ENCODE measurements around the gene ACO2. TPM values are rescaled to one million over a fixed set of nuclear protein-coding genes. Genes with fewer than 3 reads are reported as not detected.

Gene ACO2
- total and polyA plus RNA-seq, 2 of the 13 experiments (the other 11 are each of a cell fraction or from before 2014, with no cell fraction given): 19.2 to 45.6 TPM

DNA sequence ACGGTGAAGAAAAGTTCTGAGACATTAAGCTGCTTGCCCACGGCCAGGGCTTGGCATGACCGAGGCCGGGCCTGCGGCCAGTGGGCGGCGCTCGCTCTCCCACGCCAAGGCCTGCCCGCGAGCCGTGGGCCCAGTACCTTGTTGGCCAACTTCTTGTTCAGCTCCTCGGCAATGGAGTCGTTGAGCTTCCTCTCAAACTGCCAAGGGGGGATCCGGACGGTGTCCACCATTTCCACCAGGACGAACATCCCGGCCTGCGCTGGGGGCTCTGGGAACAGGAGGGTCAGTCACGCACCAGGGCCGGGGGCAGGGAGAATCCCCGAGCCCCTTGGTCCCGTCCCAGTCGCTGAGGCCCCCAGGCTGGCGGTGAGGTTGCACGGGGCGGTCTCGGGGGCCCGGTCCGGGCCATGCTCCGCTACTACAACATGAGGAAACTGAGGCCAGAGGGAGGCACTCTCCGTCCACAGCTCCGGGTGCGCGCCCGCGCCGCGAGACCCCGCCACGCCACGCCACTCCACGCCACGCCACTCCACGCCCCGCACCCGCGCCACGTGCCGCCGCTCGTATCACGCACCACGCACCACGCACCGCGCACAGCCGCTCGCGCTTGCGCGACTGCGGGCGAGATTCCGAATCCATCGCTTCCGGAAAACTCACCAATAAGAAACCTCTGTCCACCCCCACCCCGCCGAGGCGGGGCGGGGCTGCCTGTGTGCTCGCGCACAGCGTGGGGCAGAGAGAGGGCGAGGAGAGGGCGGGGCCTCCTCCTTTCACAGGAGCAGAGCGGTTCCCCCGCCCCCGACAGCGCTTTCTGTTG lies 75.1 kb downstream of the ACO2 start, which contains the start of gene POLR3H (continued):
- TF ChIP-seq, protein P1, sequence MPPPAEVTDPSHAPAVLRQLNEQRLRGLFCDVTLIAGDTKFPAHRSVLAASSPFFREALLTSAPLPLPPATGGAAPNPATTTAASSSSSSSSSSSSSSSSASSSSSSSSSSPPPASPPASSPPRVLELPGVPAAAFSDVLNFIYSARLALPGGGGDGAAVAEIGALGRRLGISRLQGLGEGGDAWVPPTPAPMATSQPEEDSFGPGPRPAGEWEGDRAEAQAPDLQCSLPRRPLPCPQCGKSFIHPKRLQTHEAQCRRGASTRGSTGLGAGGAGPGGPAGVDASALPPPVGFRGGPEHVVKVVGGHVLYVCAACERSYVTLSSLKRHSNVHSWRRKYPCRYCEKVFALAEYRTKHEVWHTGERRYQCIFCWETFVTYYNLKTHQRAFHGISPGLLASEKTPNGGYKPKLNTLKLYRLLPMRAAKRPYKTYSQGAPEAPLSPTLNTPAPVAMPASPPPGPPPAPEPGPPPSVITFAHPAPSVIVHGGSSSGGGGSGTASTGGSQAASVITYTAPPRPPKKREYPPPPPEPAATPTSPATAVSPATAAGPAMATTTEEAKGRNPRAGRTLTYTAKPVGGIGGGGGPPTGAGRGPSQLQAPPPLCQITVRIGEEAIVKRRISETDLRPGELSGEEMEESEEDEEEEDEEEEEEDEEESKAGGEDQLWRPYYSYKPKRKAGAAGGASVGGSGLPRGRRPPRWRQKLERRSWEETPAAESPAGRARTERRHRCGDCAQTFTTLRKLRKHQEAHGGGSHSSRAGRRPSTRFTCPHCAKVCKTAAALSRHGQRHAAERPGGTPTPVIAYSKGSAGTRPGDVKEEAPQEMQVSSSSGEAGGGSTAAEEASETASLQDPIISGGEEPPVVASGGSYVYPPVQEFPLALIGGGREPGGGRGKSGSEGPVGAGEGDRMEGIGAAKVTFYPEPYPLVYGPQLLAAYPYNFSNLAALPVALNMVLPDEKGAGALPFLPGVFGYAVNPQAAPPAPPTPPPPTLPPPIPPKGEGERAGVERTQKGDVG (CRISPR knock-in tag; IDR thresholded peaks at IDR 0.05; ENCODE audit: borderline replicate concordance): no peak
- no peak for TF ChIP-seq ZNF354B (CRISPR knock-in tag; IDR thresholded peaks at IDR 0.05)
- no peak for TF ChIP-seq NFE2L2 (IDR thresholded peaks at IDR 0.05; ENCODE audit: low read length)
- TF ChIP-seq DR1 (CRISPR knock-in tag; IDR thresholded peaks at IDR 0.05): no peak
- TF ChIP-seq ZNF441 (CRISPR knock-in tag; IDR thresholded peaks at IDR 0.05; ENCODE audit: borderline replicate concordance): peak; percentile 57; the same call in 1 of the 2 replicates
- peak; percentile 34; the same call in 1 of the 2 replicates for TF ChIP-seq KDM5A (IDR thresholded peaks at IDR 0.05; ENCODE audit: borderline replicate concordance, low read length)
- no peak for TF ChIP-seq IKZF1 (IDR thresholded peaks at IDR 0.05)
- TF ChIP-seq HDAC2 (CRISPR knock-in tag; IDR thresholded peaks at IDR 0.05): peak; percentile 56; the same call in 1 of the 2 replicates
- TF ChIP-seq U2AF1 (optimal IDR thresholded peaks at IDR 0.05; ENCODE audit: low read depth, low read length): no peak
- TF ChIP-seq NFIC (IDR thresholded peaks at IDR 0.05; ENCODE audit: low read length): no peak
- TF ChIP-seq, protein P2, sequence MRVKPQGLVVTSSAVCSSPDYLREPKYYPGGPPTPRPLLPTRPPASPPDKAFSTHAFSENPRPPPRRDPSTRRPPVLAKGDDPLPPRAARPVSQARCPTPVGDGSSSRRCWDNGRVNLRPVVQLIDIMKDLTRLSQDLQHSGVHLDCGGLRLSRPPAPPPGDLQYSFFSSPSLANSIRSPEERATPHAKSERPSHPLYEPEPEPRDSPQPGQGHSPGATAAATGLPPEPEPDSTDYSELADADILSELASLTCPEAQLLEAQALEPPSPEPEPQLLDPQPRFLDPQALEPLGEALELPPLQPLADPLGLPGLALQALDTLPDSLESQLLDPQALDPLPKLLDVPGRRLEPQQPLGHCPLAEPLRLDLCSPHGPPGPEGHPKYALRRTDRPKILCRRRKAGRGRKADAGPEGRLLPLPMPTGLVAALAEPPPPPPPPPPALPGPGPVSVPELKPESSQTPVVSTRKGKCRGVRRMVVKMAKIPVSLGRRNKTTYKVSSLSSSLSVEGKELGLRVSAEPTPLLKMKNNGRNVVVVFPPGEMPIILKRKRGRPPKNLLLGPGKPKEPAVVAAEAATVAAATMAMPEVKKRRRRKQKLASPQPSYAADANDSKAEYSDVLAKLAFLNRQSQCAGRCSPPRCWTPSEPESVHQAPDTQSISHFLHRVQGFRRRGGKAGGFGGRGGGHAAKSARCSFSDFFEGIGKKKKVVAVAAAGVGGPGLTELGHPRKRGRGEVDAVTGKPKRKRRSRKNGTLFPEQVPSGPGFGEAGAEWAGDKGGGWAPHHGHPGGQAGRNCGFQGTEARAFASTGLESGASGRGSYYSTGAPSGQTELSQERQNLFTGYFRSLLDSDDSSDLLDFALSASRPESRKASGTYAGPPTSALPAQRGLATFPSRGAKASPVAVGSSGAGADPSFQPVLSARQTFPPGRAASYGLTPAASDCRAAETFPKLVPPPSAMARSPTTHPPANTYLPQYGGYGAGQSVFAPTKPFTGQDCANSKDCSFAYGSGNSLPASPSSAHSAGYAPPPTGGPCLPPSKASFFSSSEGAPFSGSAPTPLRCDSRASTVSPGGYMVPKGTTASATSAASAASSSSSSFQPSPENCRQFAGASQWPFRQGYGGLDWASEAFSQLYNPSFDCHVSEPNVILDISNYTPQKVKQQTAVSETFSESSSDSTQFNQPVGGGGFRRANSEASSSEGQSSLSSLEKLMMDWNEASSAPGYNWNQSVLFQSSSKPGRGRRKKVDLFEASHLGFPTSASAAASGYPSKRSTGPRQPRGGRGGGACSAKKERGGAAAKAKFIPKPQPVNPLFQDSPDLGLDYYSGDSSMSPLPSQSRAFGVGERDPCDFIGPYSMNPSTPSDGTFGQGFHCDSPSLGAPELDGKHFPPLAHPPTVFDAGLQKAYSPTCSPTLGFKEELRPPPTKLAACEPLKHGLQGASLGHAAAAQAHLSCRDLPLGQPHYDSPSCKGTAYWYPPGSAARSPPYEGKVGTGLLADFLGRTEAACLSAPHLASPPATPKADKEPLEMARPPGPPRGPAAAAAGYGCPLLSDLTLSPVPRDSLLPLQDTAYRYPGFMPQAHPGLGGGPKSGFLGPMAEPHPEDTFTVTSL (CRISPR knock-in tag; IDR thresholded peaks at IDR 0.05; ENCODE audit: borderline replicate concordance): no peak
- TF ChIP-seq ZNF709 (CRISPR knock-in tag; IDR thresholded peaks at IDR 0.05): no peak
- peak; percentile 81 for TF ChIP-seq NFYC (CRISPR knock-in tag; IDR thresholded peaks at IDR 0.05)
- TF ChIP-seq, protein P3, sequence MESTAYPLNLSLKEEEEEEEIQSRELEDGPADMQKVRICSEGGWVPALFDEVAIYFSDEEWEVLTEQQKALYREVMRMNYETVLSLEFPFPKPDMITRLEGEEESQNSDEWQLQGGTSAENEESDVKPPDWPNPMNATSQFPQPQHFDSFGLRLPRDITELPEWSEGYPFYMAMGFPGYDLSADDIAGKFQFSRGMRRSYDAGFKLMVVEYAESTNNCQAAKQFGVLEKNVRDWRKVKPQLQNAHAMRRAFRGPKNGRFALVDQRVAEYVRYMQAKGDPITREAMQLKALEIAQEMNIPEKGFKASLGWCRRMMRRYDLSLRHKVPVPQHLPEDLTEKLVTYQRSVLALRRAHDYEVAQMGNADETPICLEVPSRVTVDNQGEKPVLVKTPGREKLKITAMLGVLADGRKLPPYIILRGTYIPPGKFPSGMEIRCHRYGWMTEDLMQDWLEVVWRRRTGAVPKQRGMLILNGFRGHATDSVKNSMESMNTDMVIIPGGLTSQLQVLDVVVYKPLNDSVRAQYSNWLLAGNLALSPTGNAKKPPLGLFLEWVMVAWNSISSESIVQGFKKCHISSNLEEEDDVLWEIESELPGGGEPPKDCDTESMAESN (CRISPR knock-in tag; conservative IDR thresholded peaks at IDR 0.05): 0 out of 2 replicates have a peak, but pooled peaks have one; percentile 41
- TF ChIP-seq CEBPG (CRISPR knock-in tag; IDR thresholded peaks at IDR 0.05): 0 out of 2 replicates have a peak, but pooled peaks have one; percentile 30
- peak; percentile 72 for TF ChIP-seq THAP11 (CRISPR knock-in tag; IDR thresholded peaks at IDR 0.05)

All from HepG2 (cell line).